Measurements from ENCODE around the gene FHOD1. TPM values are rescaled to one million over a fixed set of nuclear protein-coding genes. Genes with fewer than 3 reads are reported as not detected.

The FHOD1 gene
- total and polyA plus RNA-seq, 2 of the 13 experiments (the other 11 are each of a cell fraction or from before 2014, with no cell fraction given) = 20.0 to 20.8 TPM

DNA sequence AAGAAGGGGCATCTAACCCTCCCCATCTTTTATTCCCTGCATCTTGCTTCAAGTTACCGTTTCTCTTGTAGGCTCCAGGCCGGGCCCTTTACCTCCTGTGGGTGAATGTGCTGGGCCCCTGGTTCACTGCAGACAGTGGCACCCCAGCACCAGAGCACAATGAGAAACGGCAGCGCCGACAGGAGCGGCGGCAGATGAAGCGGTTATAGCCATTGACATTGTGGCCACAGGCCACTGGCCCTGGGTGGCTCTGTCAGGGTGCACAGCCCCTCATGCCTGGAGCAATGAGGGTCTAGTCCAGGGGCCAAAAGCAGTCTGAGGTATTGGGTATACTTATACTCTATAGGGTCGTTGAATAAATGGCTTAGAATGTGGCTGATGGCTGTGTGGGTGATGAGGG, 18.4 kb downstream of the FHOD1 start:
- FAIRE-seq = no peak
- intact Hi-C loops (cut with micrococcal nuclease; ENCODE audit: unreplicated experiment) = loop anchor here (5.0 kb wide), 1 partner anchor 42 kb away; no protein-coding TSS in a partner anchor
- in situ Hi-C loops (cut with HindIII; ENCODE audit: extremely low pct_ligation_motif_present, low pct_unique_long_range_greater_than_20kb) = no loop called here

More for the DNA sequence above, 18.4 kb downstream of the FHOD1 start:
- peaks cover 17% of the 10 kb centered on the region for H3K79me2 ChIP-seq (ENCODE audit: insufficient read depth, low read length)
- no peaks in the 10 kb centered on the region; the same call in 1 of the 2 replicates for H4K20me1 ChIP-seq (ENCODE audit: insufficient read depth, low read length)
- WGBS (ENCODE audit: low lambda C conversion rate) = 98% methylated on average over 9 of the region's 9 CpGs
- ChIA-PET CTCF (ENCODE audit: low intra/inter-chr PET ratio, low total read pairs) (no interaction called here), POLR2A (no interaction called here)
- H3K4me1 ChIP-seq (ENCODE audit: insufficient read depth, low read length) = peaks cover 29% of the 10 kb centered on the region
- no peak overlapping the region for H3K27ac ChIP-seq (ENCODE audit: extremely low read length, insufficient read depth, low read length)
- BruUV-seq (replicated peaks) = no TSS peak
- no peak overlapping the region for H3K4me2 ChIP-seq (ENCODE audit: low read depth, low read length)
- no peaks in the 10 kb centered on the region for H3K9me3 ChIP-seq (ENCODE audit: low read length)
- H3K9ac ChIP-seq (ENCODE audit: insufficient read depth, low read depth, low read length) = no peak overlapping the region
- TF ChIP-seq, protein P1, sequence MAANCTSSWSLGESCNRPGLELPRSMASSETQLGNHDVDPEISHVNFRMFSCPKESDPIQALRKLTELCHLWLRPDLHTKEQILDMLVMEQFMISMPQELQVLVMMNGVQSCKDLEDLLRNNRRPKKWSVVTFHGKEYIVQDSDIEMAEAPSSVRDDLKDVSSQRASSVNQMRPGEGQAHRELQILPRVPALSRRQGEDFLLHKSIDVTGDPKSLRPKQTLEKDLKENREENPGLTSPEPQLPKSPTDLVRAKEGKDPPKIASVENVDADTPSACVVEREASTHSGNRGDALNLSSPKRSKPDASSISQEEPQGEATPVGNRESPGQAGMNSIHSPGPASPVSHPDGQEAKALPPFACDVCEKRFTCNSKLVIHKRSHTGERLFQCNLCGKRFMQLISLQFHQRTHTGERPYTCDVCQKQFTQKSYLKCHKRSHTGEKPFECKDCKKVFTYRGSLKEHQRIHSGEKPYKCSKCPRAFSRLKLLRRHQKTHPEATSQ (CRISPR knock-in tag; IDR thresholded peaks at IDR 0.05; ENCODE audit: borderline replicate concordance) = no peak
- TF ChIP-seq ZKSCAN5 (CRISPR knock-in tag; IDR thresholded peaks at IDR 0.05) = no peak
- no peak for TF ChIP-seq SIN3B (IDR thresholded peaks at IDR 0.05; ENCODE audit: low read length)
- TF ChIP-seq ZNF776 (CRISPR knock-in tag; IDR thresholded peaks at IDR 0.05) = no peak
- no peak for TF ChIP-seq ZNF678 (CRISPR knock-in tag; IDR thresholded peaks at IDR 0.05)
- TF ChIP-seq ZNF703 (CRISPR knock-in tag; IDR thresholded peaks at IDR 0.05; ENCODE audit: borderline replicate concordance) = no peak
- TF ChIP-seq NPAS2 (CRISPR knock-in tag; IDR thresholded peaks at IDR 0.05; ENCODE audit: borderline replicate concordance) = no peak
- TF ChIP-seq STAT5B (CRISPR knock-in tag; IDR thresholded peaks at IDR 0.05) = no peak
- no peak for TF ChIP-seq ZNF839 (CRISPR knock-in tag; IDR thresholded peaks at IDR 0.05; ENCODE audit: borderline replicate concordance)
- no peak for TF ChIP-seq ZNF879 (CRISPR knock-in tag; IDR thresholded peaks at IDR 0.05)
- no peak for TF ChIP-seq RBM39 (IDR thresholded peaks at IDR 0.05; ENCODE audit: low read depth, low read length, poor library complexity, severe bottlenecking)
- no peak for TF ChIP-seq ZNF512 (CRISPR knock-in tag; IDR thresholded peaks at IDR 0.05)
- no peak for TF ChIP-seq ZNF761 (CRISPR knock-in tag; conservative IDR thresholded peaks at IDR 0.05)
- TF ChIP-seq KLF16 (CRISPR knock-in tag; IDR thresholded peaks at IDR 0.05) = no peak
- no peak for TF ChIP-seq ZNF282 (IDR thresholded peaks at IDR 0.05; ENCODE audit: partially characterized antibody)
- TF ChIP-seq GPN1 (CRISPR knock-in tag; IDR thresholded peaks at IDR 0.05; ENCODE audit: borderline replicate concordance) = no peak
- no peak for TF ChIP-seq ZNF503 (CRISPR knock-in tag; IDR thresholded peaks at IDR 0.05)
- no peak for TF ChIP-seq HHEX (CRISPR knock-in tag; IDR thresholded peaks at IDR 0.05)
- TF ChIP-seq ZNF639 (CRISPR knock-in tag; conservative IDR thresholded peaks at IDR 0.05) = no peak
- TF ChIP-seq ZNF138 (CRISPR knock-in tag; IDR thresholded peaks at IDR 0.05; ENCODE audit: low read depth) = no peak
- peaks cover 0 to 4% of the 10 kb centered on the region in 2 experiments; a peak in 1 of 5 replicates for H3K27me3 ChIP-seq (ENCODE audit: control insufficient read depth in 1 of 2, insufficient read depth in 2 of 2, low read length in 2 of 2)
- no peak for DNase-seq (ENCODE audit: low spot score)
- no peak overlapping the region for H2AFZ ChIP-seq (ENCODE audit: low read length)
- H3K36me3 ChIP-seq (replicated peaks in 1 of 2; ENCODE audit: control insufficient read depth in 1 of 2, insufficient read depth in 2 of 2, low read length in 2 of 2) = peaks cover 32 to 40% of the 10 kb centered on the region in 2 experiments
- no peak overlapping the region for H3K4me3 ChIP-seq (replicated peaks in 1 of 3; ENCODE audit: insufficient read depth in 1 of 3, low read depth in 2 of 3, low read length in 3 of 3)
- no peak for ATAC-seq
